GM19324 (cell line): ENCODE results near the gene PTPRT.

ENCODE experiments used
- ATAC-seq: cut with Tn5 transposase; IDR thresholded peaks from one replicate; pipeline ENCODE4 v1.9.1; 2021; ENCODE audit warnings: mild to moderate bottlenecking, moderate library complexity; ENCODE audit not compliant: unreplicated experiment, low FRiP score

Gene PTPRT

DNA sequence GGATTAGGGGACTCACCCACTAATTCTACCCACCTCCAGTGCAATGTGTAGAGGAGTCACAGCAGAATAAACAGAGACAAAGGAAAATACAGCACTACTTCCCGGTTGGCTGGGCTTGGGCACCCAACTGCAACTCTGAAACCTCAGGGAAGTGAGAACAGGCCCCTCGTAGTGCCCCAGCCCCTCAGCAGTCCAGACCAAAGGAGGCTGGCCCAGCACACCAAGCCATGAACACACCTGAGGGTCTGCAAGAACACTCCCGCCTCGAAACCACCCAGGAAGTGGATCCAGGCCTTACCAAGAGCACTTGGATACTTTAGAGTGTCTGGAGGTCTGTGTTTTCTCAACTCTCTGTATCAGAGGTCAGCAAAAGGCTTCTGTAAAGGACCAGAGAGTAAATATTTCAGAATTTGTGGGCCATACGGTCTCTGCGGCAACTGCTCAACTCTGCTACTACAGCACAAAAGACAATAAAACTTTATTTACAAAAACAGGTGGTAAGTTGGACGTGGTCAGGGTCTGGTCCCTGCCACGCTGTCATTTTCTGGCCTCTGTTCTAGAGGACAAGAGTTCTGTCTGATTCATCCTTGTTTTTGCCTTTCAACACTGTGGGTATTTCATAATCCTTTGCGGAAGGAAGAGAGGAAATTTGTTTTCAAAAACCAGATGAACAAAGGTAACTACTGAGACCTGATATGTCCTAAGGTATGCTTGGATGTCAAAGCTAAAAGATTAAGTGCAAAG is 154.6 kb downstream of the PTPRT start:
- ATAC-seq, result no peak

DNA sequence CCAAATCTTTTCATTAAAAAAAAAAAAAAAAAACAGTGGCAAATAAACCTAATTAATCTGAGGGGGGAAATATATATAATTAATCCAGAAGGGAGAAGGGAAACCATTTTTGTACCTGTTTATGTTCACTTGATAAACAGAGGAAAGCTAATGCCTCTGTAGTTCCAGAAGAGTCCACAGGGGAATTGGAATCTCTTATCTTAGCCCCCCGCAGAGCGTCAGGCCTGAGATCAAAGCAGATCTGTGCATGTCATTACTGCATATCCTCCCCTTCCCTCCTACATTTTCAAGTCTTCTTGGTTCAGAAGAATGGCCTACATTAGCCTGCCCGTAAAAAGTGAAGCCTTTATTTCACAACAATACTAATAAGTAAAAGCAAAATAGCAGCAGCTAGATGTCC is 157.2 kb downstream of the PTPRT start:
- no peak for ATAC-seq

DNA sequence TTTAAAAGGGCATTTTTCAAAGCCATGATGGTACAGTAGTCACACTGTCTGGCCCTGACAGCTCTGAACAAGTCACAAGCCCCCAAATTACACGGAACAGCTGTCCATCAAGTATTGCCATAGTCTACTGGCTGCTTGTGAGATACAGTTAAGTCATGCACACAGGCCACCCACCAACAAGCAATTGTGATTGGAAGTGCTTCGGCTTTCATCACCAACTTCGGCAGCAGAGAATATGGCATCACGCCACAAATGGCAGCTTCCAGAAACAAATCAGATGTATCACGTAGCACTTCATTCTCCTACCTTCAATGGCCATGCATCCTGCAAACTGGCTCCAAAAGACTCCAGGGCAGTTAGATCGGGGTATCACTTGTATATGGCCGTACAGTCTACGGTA is 160.5 kb downstream of the PTPRT start:
- no peak for ATAC-seq

DNA sequence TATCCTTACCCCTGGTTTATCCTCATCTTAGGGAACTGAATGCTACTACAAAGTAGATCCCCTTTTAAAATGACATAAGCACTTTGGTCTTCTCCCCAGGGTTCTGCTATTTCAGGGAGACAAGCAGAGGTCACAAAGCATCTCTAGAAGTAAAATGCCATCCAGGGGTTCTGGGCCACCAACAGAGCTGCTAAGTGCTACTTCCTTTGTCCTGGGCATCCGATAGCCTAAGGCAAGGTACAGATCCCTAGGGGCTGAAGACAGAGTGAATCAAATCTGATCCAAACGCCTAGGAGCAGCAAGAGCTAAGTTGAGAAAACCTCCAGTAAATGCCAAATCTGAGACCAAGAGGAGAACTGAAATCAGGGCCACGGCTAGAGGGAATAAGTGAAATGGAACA is 161.2 kb downstream of the PTPRT start:
- no peak for ATAC-seq

DNA sequence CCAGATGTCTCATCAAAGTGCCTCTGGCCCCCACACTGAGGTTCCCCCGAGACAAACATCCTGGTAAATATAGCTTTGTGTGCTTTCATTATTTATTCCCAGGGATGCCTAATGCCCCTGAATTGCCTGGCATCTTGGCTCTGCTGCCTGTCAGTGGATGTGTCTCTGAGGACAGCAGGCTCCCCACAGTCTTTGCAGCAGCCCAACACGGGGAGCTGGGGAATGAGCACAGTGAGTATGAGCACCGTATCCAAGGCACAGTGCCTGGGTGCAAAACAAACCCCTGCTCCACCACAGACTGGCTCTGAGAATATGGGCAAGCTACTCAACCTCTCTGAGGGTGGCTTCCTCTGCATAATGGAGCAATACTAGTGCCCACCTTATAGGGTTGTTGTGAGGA is 165.9 kb downstream of the PTPRT start:
- no peak for ATAC-seq

DNA sequence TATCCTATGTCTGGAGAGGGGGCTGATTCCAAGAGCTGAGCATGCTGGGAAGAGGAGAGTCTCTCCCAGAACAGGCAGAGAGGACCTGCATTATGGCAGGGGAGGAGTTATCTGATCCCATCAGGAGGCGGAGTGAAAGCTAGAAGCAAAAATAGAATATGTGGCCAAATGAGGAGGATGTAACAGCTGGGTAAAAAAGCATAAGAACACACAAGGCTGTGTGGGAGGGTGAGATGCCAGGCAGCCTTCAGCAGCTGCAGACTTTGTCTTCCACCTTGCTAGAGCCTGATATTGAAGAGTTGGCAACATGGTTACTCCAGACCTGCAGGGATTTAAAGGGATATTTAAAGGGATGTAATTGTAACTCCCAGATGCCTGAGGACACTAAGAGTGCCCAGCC is 167.1 kb downstream of the PTPRT start:
- no peak for ATAC-seq

DNA sequence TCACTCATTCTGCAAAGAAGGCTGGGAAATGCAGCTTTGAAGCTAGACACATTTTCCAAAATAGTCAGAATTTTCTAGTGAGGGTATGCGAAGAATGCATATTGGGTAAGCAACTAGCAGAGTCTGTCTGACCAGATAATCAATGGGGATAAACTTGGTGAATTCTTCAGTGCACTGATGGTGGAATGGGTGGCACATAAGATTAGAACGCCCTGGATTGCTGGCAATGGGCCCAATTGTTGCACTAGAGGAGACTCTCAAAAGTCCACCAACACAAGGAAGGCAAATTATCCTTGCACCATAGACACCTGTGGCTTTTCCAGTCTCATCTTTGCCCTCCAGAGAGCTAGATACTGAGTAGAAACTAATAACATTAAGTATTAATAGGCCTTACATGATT is 167.6 kb downstream of the PTPRT start:
- no peak for ATAC-seq

DNA sequence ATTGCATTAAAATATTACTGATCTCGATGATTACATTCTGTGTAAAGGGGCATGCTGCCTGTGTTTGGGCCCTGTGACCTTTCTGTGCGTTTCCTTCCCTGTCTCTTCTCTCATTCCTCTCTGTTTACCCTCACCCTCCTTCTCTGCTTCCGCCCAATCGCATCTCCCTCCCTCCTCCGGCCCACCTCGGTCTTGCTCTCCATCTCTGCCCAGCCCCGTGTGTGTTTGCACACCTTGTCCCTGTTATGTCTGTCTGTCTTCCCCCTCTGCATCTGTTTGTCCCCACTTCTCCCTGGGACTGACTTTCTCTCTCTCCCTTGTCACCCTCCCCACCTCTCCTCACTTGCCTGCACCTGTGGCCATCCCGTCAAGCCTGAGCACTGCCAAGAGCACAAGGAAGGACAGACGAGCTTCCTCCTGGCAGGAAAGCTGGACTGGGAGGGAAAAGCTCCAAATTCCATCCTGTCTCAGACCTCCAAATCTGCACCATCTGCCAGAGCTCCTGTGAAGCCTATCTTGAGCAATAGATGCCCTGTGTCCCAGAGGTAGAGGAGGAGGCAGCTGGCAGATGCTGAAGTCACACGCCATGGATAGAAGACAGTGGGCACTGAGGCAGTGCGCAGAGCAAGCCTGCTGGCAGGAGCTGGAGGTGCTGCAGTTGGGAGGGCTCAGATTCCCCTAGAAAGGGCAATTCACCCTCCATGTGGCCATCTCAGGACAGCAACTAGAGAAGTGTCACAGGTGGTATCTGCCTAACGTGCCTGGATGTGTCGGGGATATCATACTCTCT is 172.3 kb downstream of the PTPRT start:
- no peak for ATAC-seq

DNA sequence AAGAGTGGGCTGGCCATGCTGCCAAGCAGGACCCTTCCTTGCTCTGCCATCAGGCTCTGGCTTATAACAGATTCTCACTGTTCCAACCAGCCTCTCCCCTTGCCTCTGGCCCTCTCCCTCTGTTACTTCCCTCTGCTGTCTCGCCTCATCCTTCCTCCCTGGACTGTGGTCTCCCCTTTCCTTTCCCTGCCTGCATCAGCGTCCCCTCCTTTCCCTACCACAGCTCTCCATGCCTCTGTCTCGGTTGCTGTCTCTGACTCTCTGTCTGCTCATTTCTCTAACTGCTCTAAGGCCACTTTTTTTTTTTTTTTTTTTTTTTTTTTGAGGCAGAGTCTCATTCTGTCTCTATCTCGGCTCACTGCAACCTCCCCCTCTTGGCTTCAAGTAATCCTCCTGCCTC is 173.4 kb downstream of the PTPRT start:
- ATAC-seq, result no peak

DNA sequence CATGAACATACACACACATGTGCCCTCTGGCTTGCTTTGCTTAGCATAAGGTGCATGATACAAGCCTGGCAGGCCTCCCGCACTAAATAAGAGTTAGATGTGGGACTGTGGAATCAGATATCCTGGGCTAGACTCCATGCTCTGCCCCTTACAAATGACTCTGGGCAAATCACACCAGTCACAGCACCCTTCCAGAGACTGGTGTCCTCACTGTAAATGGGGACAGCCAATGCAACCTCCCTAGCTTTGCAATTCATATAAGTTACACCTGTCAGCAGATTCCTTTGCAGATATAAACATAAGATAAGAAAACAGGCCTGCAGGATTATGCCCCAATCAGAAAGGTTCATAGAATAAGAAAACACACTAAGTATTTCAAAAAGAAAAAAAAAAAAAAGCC is 174.1 kb downstream of the PTPRT start:
- no peak for ATAC-seq

DNA sequence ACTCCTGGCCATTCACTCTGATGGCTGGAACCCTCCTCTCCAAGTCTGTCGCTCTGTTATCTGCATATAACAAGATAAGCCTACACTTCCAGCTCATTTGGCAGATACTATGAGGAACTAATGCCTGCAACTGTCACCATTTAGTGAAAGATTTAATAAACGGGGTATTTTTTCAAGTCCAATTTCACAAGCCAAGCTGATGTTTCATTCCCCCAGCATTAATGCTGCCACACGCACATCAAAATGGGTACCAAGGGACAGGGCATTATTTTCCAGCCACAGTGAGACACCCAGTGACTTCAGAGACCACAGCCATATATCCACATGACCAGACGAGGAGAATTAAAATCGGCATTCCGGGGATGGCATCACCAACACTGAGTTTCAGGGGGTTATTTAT is 175.5 kb downstream of the PTPRT start:
- no peak for ATAC-seq

DNA sequence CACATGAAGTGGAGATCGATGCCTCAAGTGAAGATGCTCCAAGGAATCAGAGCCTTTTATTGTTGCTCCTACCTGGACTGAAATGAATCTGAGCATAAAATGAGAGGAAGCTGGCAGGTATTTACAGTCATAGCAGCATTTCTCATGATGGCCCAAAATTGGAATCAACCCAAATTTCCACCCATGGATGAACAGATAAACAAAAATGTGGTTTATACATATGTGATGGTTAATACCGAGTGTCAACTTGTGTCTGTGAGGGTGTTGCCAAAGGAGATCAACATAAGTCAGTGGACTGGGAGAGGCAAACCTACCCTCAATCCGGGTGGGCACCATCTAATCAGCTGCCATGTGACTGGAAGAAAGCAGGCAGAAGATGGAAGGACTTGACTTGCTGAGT is 178.2 kb downstream of the PTPRT start:
- ATAC-seq, result no peak

DNA sequence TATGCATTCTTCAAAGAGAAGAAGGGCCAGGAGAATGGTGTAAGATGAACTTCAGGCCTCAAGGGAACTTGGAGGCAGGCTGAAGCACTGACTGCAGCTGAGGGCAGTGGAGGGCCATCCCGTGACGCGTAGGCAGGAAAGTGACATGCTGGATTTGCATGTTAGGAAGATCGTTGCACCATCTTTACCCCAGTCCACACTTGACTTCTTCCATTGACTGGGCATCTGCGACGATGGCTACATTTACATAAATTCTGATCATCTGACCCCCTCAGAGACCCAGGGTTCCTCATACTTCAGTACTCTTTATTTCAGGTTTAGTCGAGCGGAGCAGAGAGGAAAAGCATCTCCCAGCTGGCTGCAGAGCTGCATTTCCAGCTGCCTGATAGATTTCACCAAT is 180.2 kb downstream of the PTPRT start:
- ATAC-seq, result no peak

DNA sequence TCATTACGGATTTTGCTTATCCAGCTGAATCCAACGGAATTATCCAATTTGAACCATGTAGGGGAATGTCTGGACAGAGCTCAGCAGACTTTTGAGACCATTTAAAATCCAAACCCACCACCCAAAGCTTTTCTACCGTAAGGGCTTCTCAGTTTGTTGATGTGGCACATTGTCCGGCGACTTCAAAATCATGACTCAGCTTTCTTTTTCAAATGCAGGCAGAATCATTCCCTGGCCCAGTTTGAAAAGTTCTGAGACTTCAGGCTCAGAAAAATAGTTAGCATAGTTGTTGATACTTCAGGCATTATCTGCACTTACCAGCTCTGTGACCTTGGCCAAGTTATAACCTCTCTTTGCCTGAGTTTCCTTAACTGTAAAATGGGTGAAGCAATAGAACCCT is 182.2 kb downstream of the PTPRT start:
- ATAC-seq, result no peak

DNA sequence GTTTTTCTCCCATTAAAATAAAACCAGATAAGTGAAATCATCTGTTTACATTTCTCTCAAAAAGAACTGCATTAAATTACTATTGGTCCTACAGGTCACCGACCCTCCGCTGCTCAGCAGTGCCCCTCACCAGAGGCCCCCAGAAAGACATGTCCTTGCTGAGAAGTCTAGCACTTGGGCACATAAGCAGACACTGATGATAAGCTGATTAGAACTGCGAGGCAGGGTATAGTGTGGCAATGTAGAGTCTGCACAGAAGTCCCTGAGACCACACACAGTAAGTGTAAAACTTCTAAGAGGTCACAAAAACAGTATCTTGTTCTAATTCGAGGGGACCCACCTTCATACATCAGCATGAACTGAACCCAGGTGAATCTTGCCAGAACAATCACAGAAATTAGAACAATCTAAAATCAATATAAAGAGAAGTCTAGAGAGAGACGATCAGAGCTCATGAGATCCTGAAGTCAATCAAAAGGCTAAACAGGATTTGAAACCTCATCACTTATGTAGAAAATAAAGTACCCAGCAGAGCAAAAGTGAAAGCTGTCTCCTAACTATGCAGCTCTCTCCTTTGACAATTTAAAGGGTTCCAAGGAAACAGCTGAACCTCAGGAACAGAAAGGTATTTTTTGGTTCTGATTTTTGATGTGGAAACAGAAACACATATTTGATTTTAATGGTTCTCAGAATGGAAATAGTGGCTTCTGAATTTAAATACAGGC is 182.9 kb downstream of the PTPRT start:
- ATAC-seq, result no peak

DNA sequence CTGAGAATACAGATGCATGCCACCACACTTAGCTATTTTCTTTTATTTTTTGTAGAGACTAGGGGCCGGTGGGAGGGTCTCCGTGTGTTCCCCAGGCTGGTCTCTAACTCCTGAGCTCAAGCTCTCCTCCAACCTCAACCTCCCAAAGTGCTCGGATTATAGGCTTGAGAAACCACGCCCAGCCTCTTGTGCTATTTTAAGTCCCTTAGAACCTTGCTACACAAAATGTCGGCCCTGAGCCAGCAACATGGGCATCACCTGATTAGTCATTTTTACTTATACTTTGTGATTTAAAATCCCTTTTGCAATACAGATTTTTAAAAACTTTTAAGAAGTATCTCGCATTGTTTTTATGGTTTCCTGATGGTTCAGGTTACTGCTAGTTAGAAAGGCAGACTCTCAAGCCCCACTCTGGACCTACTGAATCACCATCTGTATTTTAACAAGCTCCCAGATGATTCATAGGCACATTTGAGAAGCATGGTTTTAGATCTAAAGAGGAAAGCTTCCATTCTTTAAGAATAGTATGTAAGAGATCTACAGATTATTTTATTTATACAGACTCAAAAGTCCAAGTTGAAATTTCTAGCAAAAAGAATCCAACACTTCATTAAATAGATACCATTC is 186.3 kb downstream of the PTPRT start:
- no peak for ATAC-seq

DNA sequence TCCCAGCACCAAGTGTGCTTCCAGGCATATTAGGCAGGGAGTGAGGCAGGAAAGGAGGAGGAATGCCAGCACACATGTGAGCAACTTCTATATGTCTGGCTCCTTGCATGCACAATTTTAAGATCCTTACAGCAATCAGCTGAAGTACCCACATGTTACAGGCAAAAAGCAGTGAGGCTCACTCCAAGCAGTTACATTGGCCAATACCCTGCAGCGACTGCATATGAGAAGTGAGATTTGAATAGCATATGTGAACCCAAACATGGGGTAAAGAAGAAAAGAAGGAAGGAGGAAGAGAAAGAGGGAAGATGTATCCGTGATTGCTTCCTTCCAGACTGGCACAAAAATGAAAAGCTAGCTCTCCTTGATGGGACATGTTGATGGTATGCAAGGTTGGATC is 193.6 kb downstream of the PTPRT start:
- no peak for ATAC-seq

DNA sequence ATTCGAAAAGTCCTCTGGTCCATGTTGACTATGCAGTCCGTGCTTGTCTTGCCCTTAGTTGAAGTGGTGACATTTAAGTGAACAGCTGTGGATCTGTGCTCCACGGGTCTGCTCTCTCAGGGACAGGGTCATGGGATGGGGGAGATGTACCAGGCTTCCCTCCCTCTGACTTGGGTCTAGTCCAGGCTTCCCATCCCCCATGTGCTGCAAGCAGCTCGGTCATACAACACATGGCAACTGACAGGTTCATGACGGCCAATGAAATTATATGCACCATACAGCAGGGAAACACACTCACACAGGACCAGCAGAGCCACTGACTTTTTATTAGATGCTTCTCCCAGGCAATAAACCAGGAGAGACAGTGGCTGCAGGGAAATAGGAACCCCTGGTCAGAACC is 201.4 kb downstream of the PTPRT start:
- ATAC-seq, result no peak

DNA sequence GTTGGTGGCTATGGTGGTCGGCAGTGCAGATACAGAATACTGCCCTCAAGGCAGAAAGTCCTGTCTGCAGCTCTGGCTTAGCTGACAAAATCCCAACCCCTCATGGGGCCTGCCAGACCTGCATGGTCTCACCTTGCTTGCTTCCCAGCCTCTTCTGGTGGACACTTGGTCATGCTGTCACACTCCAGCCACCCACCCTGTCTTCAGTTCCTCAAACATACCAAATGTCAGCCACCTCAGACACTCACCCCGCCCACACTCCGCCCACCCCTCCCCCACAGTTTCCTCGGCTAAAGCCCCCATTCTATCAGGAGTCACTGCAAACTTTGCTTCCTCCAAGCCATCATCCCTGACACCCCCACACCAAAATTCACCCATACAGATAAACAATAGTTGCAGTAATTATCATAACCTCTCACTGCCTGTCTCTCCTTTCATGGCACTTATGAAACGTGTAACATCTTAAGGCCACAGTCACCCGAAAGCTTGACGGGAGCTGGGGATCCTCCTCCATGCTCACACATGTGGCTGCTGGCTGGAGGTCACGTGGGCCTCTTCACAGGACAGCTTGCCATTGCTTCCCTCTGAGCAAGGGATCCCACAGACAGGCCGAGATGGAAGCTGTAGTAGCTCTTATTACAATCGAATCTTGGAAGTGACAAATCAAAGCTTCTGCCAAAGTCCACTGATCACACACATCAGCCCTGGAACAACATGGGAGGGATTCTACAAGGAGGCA is 202.2 kb downstream of the PTPRT start:
- no peak for ATAC-seq

DNA sequence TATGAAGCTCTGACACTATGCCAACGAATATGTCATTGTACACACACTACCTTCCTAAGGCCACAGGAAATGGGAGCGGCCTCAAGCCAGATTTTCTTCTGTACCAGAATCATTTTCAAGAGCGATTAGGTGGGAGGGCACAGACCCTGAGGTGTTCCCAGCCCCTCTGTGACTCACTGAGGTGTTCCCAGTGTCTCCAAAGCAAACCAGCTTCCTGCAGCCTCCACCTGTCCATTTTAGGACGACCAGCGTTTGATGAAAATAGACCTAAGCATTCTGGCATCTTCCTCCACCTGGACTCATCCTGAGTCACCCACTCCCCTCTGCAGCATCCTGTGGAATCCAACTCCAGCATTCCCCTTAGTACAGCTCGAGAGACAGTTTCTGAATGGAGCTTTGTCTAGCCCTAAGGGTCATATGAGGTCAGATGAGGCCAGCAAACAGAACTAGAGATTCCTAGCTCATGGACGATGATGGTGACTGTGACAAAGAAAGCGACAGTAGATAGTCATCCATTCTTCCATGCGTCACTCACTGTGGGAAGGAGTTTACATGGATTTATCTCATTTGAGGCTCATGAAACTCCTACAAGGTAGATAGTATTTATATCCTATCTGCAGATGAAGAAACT is 203.4 kb downstream of the PTPRT start:
- ATAC-seq, result no peak
